Endothelial cell of umbilical vein (primary cell): ENCODE results near the gene DNAJC7. TPM values are rescaled to one million over a fixed set of nuclear protein-coding genes. Genes with fewer than 3 reads are reported as not detected.

Experiments used
- BruUV-seq: library from RNA; stranded (reverse); fragments of 400-500 nt; replicated peaks from 2 replicates; lab custom pipeline; 2021; lab: Mats Ljungman, UMichigan
- CTCF ChIA-PET: fragments of 300-600, 350-600 bp; sonication (Branson Sonifier 250); formaldehyde crosslinking; loops from one replicate; lab custom pipeline; 2021; ENCODE audit warnings: antibody characterized with exemption, inconsistent platforms; lab: Charles Lee
- POLR2A ChIA-PET: fragments of 300-600, 350-600 bp; sonication (Branson Sonifier 250); formaldehyde crosslinking; loops from one replicate; lab custom pipeline; 2021; ENCODE audit warnings: antibody characterized with exemption, inconsistent platforms; lab: Charles Lee
- DNase-seq: peaks from one replicate; pipeline ENCODE4 v3.0.0-alpha.2; 2011; ENCODE audit warnings: low read depth, low spot score
- FAIRE-seq: peaks from 2 replicates; lab custom pipeline; 2011; peaks lifted over from hg19 to GRCh38; lab: Jason Lieb, UNC
- H2AFZ ChIP-seq: 2 replicates; pipeline ENCODE4 v1.6.0; 2012; ENCODE audit warnings: low read depth, low read length, control low read depth, inconsistent platforms
- H3K27ac ChIP-seq: 2 replicates; pipeline ENCODE4 v1.5.1; 2011; ENCODE audit warnings: low read depth, mild to moderate bottlenecking, control low read depth, low read length, moderate library complexity; ENCODE audit not compliant: insufficient read depth
- H3K27me3 ChIP-seq, 2 experiments: 2 replicates each; pipeline versions ENCODE4 v1.6.0 to v1.6.1; 2011; ENCODE audit warnings: low read length in 2 of 2, mixed read lengths in 1 of 2; ENCODE audit not compliant: control insufficient read depth in 2 of 2, insufficient read depth in 2 of 2
- H3K36me3 ChIP-seq, 2 experiments: 2 replicates in 1 of 2; 3 replicates in 1 of 2; pipeline ENCODE4 v1.5.1; 2011; ENCODE audit warnings: low read length in 2 of 2, mild to moderate bottlenecking in 1 of 2, moderate library complexity in 1 of 2; ENCODE audit not compliant: control insufficient read depth in 2 of 2, insufficient read depth in 2 of 2; ENCODE audit errors: extremely low read depth in 1 of 2
- H3K4me1 ChIP-seq: 3 replicates; pipeline ENCODE4 v1.5.1; 2011; ENCODE audit warnings: mild to moderate bottlenecking, low read length; ENCODE audit not compliant: control insufficient read depth, insufficient read depth; ENCODE audit errors: extremely low read depth
- H3K4me2 ChIP-seq: 2 replicates; pipeline ENCODE4 v1.6.1; 2011; ENCODE audit warnings: low read length, control low read depth, mixed read lengths; ENCODE audit not compliant: insufficient read depth
- H3K4me3 ChIP-seq, 3 experiments: fragments of 200-600 bp in 1 of 3; sonication (generic), shearing (Covaris generic) in 1 of 3; replicated peaks in 1 of 3; 2 replicates each; pipeline ENCODE4 v1.5.1; 2011 to 2016; ENCODE audit warnings: control low read depth in 3 of 3, low read length in 3 of 3, mild to moderate bottlenecking in 2 of 3, inconsistent platforms in 1 of 3, low read depth in 1 of 3, moderate library complexity in 1 of 3; ENCODE audit not compliant: insufficient read depth in 1 of 3
- H3K79me2 ChIP-seq: 2 replicates; pipeline ENCODE4 v1.6.0; 2012; ENCODE audit warnings: low read length, inconsistent platforms; ENCODE audit not compliant: control insufficient read depth, insufficient read depth
- H3K9ac ChIP-seq: replicated peaks from 2 replicates; pipeline ENCODE3; 2011; ENCODE audit warnings: low read length, control low read depth; ENCODE audit not compliant: insufficient read depth; ENCODE audit errors: extremely low read depth
- H3K9me1 ChIP-seq: replicated peaks from 3 replicates; pipeline ENCODE4 v1.6.0; 2011; ENCODE audit warnings: mild to moderate bottlenecking, low read length; ENCODE audit not compliant: control insufficient read depth, insufficient read depth; ENCODE audit errors: extremely low read depth
- H3K9me3 ChIP-seq: replicated peaks from 2 replicates; pipeline ENCODE4 v1.5.1; 2012; ENCODE audit warnings: low read length, inconsistent platforms; ENCODE audit not compliant: control insufficient read depth, insufficient read depth
- H4K20me1 ChIP-seq: replicated peaks from 2 replicates; pipeline ENCODE3; 2011; ENCODE audit warnings: mild to moderate bottlenecking, low read length; ENCODE audit not compliant: control insufficient read depth, insufficient read depth; ENCODE audit errors: extremely low read depth
- CTCF ChIP-seq, 2 donors: IDR thresholded peaks; 1 replicate in 1 of 2; 2 replicates in 1 of 2; pipeline ENCODE4 v1.5.1; 2011; ENCODE audit warnings: low read length in 2 of 2, mild to moderate bottlenecking in 2 of 2, moderate library complexity in 2 of 2, control low read depth in 1 of 2, inconsistent platforms in 1 of 2, low read depth in 1 of 2; ENCODE audit not compliant: insufficient read depth in 1 of 2; ENCODE audit errors: extremely low read depth in 1 of 2
- EZH2 ChIP-seq: IDR thresholded peaks from 2 replicates; pipeline ENCODE4 v1.6.1; 2012; ENCODE audit warnings: borderline replicate concordance, low read depth, mild to moderate bottlenecking, moderate library complexity, low read length, inconsistent platforms; ENCODE audit not compliant: severe bottlenecking
- FOS ChIP-seq: IDR thresholded peaks from 2 replicates; pipeline ENCODE4 v1.6.1; 2011; ENCODE audit warnings: mild to moderate bottlenecking, low read length, moderate library complexity, borderline replicate concordance; ENCODE audit not compliant: insufficient read depth
- GATA2 ChIP-seq: IDR thresholded peaks from 2 replicates; pipeline ENCODE4 v1.7.0; 2011; ENCODE audit warnings: low read depth, mild to moderate bottlenecking, moderate library complexity, mixed read lengths, low read length; ENCODE audit not compliant: insufficient read length, insufficient read depth
- JUN ChIP-seq: IDR thresholded peaks from 2 replicates; pipeline ENCODE4 v1.6.1; 2011; ENCODE audit warnings: borderline replicate concordance, low read depth; ENCODE audit not compliant: insufficient read length, insufficient read depth
- MAX ChIP-seq: IDR thresholded peaks from 2 replicates; pipeline ENCODE4 v1.6.1; 2011; ENCODE audit not compliant: insufficient read depth, insufficient read length
- MYC ChIP-seq: IDR thresholded peaks from one replicate; pipeline ENCODE4 v1.6.1; 2011; ENCODE audit warnings: mild to moderate bottlenecking, low read depth, low read length
- POLR2A ChIP-seq: IDR thresholded peaks from 2 replicates; pipeline ENCODE4 v1.6.1; 2012; ENCODE audit warnings: low read depth, mild to moderate bottlenecking, control low read depth, low read length
- POLR2AphosphoS5 ChIP-seq: IDR thresholded peaks from 2 replicates; pipeline ENCODE4 v1.6.1; 2012; ENCODE audit warnings: low read depth, mild to moderate bottlenecking, control low read depth, low read length, moderate library complexity; ENCODE audit not compliant: insufficient read depth
- dilution Hi-C: fragments of 300-500 bp; cut with MboI; formaldehyde crosslinking; loops from one replicate; pipeline ENCODE4 v1.15.0; 2019; ENCODE audit warnings: low sequenced_read_pairs; ENCODE audit not compliant: extremely low pct_ligation_motif_present
- intact Hi-C: fragments of 100-400 bp; cut with micrococcal nuclease; formaldehyde crosslinking; loops from one replicate; pipeline ENCODE4 v1.10.0; 2022
- polyA plus RNA-seq, 4 experiments: library from polyadenylated mRNA; depleted of rRNA in 3 of 4; stranded (reverse) in 3 of 4; unstranded in 1 of 4; fragments of >200 nt; gene quantifications; 2 replicates each; pipeline versions ENCODE4 v1.2.1 to v1.2.3, GENCODE V29; 2011 to 2012; ENCODE audit warnings: missing spikeins in 1 of 4
- total RNA-seq: library from RNA; stranded (reverse); gene quantifications from 2 replicates; pipeline ENCODE4 v1.2.3, GENCODE V29; 2021

The DNAJC7 gene
- total and polyA plus RNA-seq, 2 donors (not counting 3 experiments of a cell fraction or from before 2014, with no cell fraction given), result 19.8 to 111 TPM

GRCh38 chr17:42058063-42058462 is 40.8 kb upstream of the DNAJC7 start:
- dilution Hi-C loops (no loop called here), intact Hi-C loops (no loop called here)
- Histone ChIP-seq H3K4me2 (no peak overlapping the region), H3K9me3 (no peaks in the 10 kb centered on the region), H3K4me1 (no peaks in the 10 kb centered on the region), H3K9me1 (no peaks in the 10 kb centered on the region), H3K4me3 (no peak overlapping the region), H3K27ac (no peak overlapping the region), H3K9ac (no peak overlapping the region), H2AFZ (no peak overlapping the region), H4K20me1 (no peaks in the 10 kb centered on the region), H3K27me3 (peaks cover 22% of the 10 kb centered on the region in 2 experiments), H3K36me3 (no peaks in the 10 kb centered on the region), H3K79me2 (no peaks in the 10 kb centered on the region)
- POLR2A ChIA-PET, result no interaction called here
- no peak for DNase-seq
- CTCF ChIA-PET, result interaction anchor here (1.1 to 1.2 kb wide), 2 partner anchors 9 to 10 kb away, joined by 3 to 4 read pairs; no protein-coding TSS in a partner anchor
- no peak for FAIRE-seq
- BruUV-seq, result no TSS peak
- no peak for TF ChIP-seq JUN
- TF ChIP-seq POLR2AphosphoS5, result no peak
- TF ChIP-seq EZH2, result no peak
- TF ChIP-seq CTCF (IDR thresholded peaks at IDR 0.05; ENCODE audit: extremely low read depth in 1 of 2, insufficient read depth in 1 of 2, low read depth in 1 of 2, low read length in 2 of 2), result no peak
- TF ChIP-seq MAX, result no peak
- no peak for TF ChIP-seq FOS
- no peak for TF ChIP-seq POLR2A
- TF ChIP-seq MYC, result no peak
- no peak for TF ChIP-seq GATA2
